HL-60 (cell line): ENCODE data around the gene STK32B.

ENCODE experiments used
- DNase-seq, 2 experiments: peaks; one replicate each; pipeline ENCODE4 v3.0.0-alpha.2; 2010 to 2020; ENCODE audit warnings: low read depth in 1 of 2, low spot score in 1 of 2
- H3K27ac ChIP-seq: fragments of 250-450 bp; sonication (Bioruptor Pico); replicated peaks from 2 replicates; pipeline ENCODE4 v1.5.1; 2020; ENCODE audit warnings: mild to moderate bottlenecking, moderate library complexity
- H3K27me3 ChIP-seq: fragments of 250-450 bp; sonication (Bioruptor Pico); 2 replicates; pipeline ENCODE4 v1.5.1; 2021; ENCODE audit warnings: mild to moderate bottlenecking, moderate library complexity; ENCODE audit not compliant: insufficient read depth, poor library complexity, severe bottlenecking
- H3K4me3 ChIP-seq: replicated peaks from 2 replicates; pipeline ENCODE4 v1.5.1; 2011; ENCODE audit warnings: mild to moderate bottlenecking, control low read depth, low read length; ENCODE audit not compliant: insufficient read depth
- GABPA ChIP-seq: IDR thresholded peaks from 2 replicates; pipeline ENCODE4 v1.6.1; 2012; ENCODE audit warnings: low read depth
- POLR2AphosphoS5 ChIP-seq: IDR thresholded peaks from 2 replicates; pipeline ENCODE4 v1.6.1; 2012; ENCODE audit warnings: low read depth
- SPI1 ChIP-seq: IDR thresholded peaks from 2 replicates; pipeline ENCODE4 v1.6.1; 2012; ENCODE audit warnings: low read depth, mild to moderate bottlenecking, borderline replicate concordance
- TF ChIP-seq, protein P1 (sequence below): IDR thresholded peaks from one replicate; pipeline ENCODE4 v1.5.1; 2011; ENCODE audit warnings: low read length, control low read depth, inconsistent platforms; ENCODE audit not compliant: insufficient read depth
- TF ChIP-seq, protein P2 (sequence below): IDR thresholded peaks from 2 replicates; pipeline ENCODE4 v1.6.1; 2012; ENCODE audit warnings: low read depth; ENCODE audit not compliant: insufficient replicate concordance

STK32B gene

DNA sequence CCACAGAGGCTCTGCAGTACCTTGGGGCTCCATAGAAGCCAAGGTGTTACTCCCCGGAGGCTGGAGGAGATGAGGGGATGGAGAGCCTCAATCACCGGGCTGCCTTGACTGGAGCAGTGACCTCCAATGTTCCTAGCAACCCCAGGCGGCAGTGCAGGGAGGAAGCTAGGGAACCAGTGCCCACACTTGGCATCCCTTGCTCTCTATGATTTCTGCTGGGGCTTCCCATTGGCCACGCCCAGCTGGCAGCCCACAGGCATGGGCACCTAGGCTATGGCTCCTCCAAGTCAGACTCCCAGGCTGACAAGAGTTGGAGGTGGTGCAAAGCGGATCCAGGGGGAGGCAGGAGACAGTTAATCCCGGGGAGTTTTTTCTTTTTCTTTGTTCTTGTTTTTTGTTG, 427.4 kb downstream of the STK32B start:
- TF ChIP-seq, protein P1, sequence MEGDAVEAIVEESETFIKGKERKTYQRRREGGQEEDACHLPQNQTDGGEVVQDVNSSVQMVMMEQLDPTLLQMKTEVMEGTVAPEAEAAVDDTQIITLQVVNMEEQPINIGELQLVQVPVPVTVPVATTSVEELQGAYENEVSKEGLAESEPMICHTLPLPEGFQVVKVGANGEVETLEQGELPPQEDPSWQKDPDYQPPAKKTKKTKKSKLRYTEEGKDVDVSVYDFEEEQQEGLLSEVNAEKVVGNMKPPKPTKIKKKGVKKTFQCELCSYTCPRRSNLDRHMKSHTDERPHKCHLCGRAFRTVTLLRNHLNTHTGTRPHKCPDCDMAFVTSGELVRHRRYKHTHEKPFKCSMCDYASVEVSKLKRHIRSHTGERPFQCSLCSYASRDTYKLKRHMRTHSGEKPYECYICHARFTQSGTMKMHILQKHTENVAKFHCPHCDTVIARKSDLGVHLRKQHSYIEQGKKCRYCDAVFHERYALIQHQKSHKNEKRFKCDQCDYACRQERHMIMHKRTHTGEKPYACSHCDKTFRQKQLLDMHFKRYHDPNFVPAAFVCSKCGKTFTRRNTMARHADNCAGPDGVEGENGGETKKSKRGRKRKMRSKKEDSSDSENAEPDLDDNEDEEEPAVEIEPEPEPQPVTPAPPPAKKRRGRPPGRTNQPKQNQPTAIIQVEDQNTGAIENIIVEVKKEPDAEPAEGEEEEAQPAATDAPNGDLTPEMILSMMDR: no peak
- TF ChIP-seq GABPA: no peak
- TF ChIP-seq SPI1: no peak
- TF ChIP-seq, protein P2, sequence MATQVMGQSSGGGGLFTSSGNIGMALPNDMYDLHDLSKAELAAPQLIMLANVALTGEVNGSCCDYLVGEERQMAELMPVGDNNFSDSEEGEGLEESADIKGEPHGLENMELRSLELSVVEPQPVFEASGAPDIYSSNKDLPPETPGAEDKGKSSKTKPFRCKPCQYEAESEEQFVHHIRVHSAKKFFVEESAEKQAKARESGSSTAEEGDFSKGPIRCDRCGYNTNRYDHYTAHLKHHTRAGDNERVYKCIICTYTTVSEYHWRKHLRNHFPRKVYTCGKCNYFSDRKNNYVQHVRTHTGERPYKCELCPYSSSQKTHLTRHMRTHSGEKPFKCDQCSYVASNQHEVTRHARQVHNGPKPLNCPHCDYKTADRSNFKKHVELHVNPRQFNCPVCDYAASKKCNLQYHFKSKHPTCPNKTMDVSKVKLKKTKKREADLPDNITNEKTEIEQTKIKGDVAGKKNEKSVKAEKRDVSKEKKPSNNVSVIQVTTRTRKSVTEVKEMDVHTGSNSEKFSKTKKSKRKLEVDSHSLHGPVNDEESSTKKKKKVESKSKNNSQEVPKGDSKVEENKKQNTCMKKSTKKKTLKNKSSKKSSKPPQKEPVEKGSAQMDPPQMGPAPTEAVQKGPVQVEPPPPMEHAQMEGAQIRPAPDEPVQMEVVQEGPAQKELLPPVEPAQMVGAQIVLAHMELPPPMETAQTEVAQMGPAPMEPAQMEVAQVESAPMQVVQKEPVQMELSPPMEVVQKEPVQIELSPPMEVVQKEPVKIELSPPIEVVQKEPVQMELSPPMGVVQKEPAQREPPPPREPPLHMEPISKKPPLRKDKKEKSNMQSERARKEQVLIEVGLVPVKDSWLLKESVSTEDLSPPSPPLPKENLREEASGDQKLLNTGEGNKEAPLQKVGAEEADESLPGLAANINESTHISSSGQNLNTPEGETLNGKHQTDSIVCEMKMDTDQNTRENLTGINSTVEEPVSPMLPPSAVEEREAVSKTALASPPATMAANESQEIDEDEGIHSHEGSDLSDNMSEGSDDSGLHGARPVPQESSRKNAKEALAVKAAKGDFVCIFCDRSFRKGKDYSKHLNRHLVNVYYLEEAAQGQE: no peak
- no peak for TF ChIP-seq POLR2AphosphoS5
- no peak for DNase-seq
- H3K27me3 ChIP-seq: no peaks in the 10 kb centered on the region
- H3K27ac ChIP-seq: no peak overlapping the region
- no peak overlapping the region for H3K4me3 ChIP-seq

DNA sequence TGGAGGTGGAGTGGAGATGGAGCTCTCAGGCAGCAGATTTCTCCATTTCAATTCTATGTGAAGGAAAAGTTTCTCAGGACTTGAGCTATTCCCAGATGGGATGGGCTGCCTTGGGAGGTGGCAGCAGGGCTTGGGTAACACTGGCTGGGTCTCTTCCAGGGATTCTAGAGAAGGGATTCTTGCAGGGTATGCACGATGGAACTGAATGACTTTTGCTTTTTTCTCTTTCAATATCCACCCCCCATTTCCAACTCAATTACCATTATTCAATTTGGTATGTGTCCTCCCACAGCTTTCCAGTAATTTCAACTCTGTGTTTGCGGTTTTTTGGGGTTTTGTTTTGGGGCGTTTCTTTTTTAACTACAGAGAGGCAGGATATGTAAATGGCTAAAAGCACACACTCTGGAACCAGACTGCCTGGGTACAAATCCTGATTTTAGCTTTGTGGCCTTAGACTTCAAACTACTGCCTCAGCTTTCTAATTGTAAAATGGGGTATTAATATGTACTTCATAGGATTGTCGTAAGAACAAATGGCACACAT, 428.3 kb downstream of the STK32B start:
- Histone ChIP-seq H3K27me3 (no peaks in the 10 kb centered on the region), H3K4me3 (no peak overlapping the region), H3K27ac (no peak overlapping the region)
- TF ChIP-seq, protein P2: no peak
- no peak for TF ChIP-seq SPI1
- no peak for TF ChIP-seq GABPA
- no peak for TF ChIP-seq POLR2AphosphoS5
- DNase-seq: no peak

DNA sequence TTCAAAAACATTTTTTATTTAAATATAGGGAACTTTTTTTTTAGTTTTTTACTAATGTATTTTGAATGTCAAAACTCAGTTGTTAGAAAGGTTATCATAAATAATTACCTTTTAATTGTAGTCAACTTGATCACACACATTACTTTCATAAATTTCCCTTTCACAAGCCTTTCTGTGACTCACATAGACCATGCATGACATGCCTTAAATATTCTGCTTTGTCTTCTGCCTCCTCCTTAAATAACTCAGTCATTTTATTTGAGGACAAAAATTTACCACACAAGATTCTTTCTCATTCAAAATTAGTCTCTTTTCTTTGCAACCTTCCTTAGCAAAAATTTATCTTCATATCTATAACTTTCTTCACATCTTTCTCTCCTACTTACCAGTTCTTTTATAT, 437.1 kb downstream of the STK32B start:
- H3K27ac ChIP-seq: no peak overlapping the region
- no peak for TF ChIP-seq SPI1
- TF ChIP-seq POLR2AphosphoS5: no peak
- TF ChIP-seq, protein P1: no peak
- TF ChIP-seq GABPA: no peak
- TF ChIP-seq, protein P2: no peak
- H3K4me3 ChIP-seq: no peak overlapping the region
- DNase-seq: no peak
- no peaks in the 10 kb centered on the region for H3K27me3 ChIP-seq
